Kidney capillary endothelial cell (primary cell): ENCODE data around the gene TSR3.

Experiments used
- DNase-seq: peaks from one replicate; pipeline ENCODE4 v3.0.0-alpha.2; 2018; ENCODE audit warnings: low spot score

The TSR3 gene

GRCh38 chr16:1323296-1324239, 28.1 kb downstream of the TSR3 start:
- DNase-seq: no peak

- DNase-seq: no peak
Measured at GRCh38 chr16:1322407-1322806, 29.3 kb downstream of the TSR3 start.

GRCh38 chr16:1320658-1321240, 30.9 kb downstream of the TSR3 start:
- no peak for DNase-seq

GRCh38 chr16:1320097-1320496, 31.6 kb downstream of the TSR3 start:
- DNase-seq: no peak

- DNase-seq: no peak
Measured at GRCh38 chr16:1319041-1319440, 32.6 kb downstream of the TSR3 start.

- no peak for DNase-seq
Measured at GRCh38 chr16:1318268-1318545, 33.5 kb downstream of the TSR3 start.

- DNase-seq: no peak
Measured at GRCh38 chr16:1317479-1318267, 34.0 kb downstream of the TSR3 start.

GRCh38 chr16:1316033-1316405, 35.7 kb downstream of the TSR3 start:
- DNase-seq: no peak

- DNase-seq: no peak
Measured at GRCh38 chr16:1315081-1316032, 36.3 kb downstream of the TSR3 start.

- no peak for DNase-seq
Measured at GRCh38 chr16:1314399-1315068, 37.1 kb downstream of the TSR3 start.

- no peak for DNase-seq
Measured at GRCh38 chr16:1313721-1314369, 37.8 kb downstream of the TSR3 start.

GRCh38 chr16:1312903-1313302, 38.8 kb downstream of the TSR3 start:
- no peak for DNase-seq

- DNase-seq: no peak
Measured at GRCh38 chr16:1312467-1312816, 39.2 kb downstream of the TSR3 start.

- DNase-seq: no peak
Measured at GRCh38 chr16:1311738-1312466, 39.8 kb downstream of the TSR3 start.

GRCh38 chr16:1311212-1311737, 40.4 kb downstream of the TSR3 start:
- DNase-seq: no peak

- DNase-seq: peak; percentile 48
Measured at GRCh38 chr16:1310832-1311200, 40.9 kb downstream of the TSR3 start.

- DNase-seq: no peak
Measured at GRCh38 chr16:1309888-1310831, 41.5 kb downstream of the TSR3 start.

- DNase-seq: peak; percentile 95
Measured at GRCh38 chr16:1308977-1309885, 42.4 kb downstream of the TSR3 start, which contains the start of gene UBE2I. TSS of gene UBE2I (plus strand) at chr16:1309636. CDS start at chr16:1314031, 4,395 bp downstream.
